ENCODE measurements around the gene PDE6A.

Gene PDE6A

GRCh38 chr5:149836451-149837139 lies 108.0 kb downstream of the PDE6A start:
- no peak for DNase-seq (ENCODE audit: low read depth)

GRCh38 chr5:149834246-149834855 lies 110.2 kb downstream of the PDE6A start:
- peak; percentile 69 for DNase-seq (ENCODE audit: low read depth)

DNA sequence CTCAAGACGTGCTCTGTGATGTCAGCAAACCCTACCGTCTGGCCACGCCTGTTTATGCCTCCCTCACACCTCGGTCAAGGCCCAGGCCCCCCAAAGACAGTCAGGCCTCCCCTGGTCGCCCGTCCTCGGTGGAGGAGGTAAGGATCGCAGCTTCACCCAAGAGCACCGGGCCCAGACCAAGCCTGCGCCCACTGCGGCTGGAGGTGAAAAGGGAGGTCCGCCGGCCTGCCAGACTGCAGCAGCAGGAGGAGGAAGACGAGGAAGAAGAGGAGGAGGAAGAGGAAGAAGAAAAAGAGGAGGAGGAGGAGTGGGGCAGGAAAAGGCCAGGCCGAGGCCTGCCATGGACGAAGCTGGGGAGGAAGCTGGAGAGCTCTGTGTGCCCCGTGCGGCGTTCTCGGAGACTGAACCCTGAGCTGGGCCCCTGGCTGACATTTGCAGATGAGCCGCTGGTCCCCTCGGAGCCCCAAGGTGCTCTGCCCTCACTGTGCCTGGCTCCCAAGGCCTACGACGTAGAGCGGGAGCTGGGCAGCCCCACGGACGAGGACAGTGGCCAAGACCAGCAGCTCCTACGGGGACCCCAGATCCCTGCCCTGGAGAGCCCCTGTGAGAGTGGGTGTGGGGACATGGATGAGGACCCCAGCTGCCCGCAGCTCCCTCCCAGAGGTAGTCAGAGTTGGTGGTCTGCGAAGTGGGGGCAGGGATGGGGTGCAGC lies 111.3 kb downstream of the PDE6A start:
- no peak for DNase-seq (ENCODE audit: low read depth)

DNA sequence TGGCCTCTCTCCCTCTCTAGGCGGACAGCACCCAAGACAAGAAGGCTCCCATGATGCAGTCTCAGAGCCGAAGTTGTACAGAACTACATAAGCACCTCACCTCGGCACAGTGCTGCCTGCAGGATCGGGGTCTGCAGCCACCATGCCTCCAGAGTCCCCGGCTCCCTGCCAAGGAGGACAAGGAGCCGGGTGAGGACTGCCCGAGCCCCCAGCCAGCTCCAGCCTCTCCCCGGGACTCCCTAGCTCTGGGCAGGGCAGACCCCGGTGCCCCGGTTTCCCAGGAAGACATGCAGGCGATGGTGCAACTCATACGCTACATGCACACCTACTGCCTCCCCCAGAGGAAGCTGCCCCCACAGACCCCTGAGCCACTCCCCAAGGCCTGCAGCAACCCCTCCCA lies 112.0 kb downstream of the PDE6A start:
- no peak for DNase-seq (ENCODE audit: low read depth)

DNA sequence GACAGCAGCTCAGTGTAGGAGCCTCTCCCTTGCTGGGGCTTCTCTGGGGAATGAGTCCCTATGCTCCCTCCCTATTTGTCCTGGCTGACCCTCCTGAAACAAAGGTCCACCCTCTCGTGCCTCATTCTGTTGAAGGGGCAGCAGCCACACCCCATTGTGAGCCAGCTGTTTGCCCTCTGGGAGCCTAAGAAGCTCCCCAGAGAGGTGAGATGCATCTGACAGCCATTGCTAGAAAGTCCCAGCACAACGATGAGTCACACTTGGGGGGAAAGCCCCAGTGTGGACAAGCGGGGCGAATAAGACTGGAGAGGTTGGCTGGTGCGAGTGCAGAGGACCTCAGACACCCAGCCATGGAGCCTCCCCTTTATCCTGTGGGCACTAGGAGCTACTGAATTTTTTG lies 113.1 kb downstream of the PDE6A start:
- DNase-seq (ENCODE audit: low read depth) = no peak

DNA sequence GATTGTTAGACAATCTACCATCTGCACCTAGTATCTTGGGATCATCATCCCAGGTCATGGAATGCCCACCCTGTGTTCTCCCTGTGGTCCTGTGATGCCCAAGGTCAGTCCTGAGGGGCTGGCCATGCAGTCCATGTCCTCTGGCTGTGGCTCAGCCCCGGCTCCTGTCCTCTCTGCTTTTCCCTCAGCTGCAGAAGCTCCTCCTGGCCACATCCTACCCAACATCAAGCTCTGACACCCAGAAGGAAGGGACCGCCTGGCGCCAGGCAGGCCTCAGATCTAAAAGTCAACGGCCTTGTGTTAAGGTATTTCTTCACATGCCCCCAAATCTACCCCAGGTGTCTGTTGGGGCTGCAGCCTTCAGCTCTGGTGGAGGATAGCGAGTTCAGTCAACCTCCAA lies 114.0 kb downstream of the PDE6A start:
- no peak for DNase-seq (ENCODE audit: low read depth)

GRCh38 chr5:149829954-149830353 lies 114.6 kb downstream of the PDE6A start:
- no peak for DNase-seq (ENCODE audit: low read depth)

GRCh38 chr5:149828161-149829011 lies 116.2 kb downstream of the PDE6A start:
- DNase-seq (ENCODE audit: low read depth) = peak; percentile 83

DNA sequence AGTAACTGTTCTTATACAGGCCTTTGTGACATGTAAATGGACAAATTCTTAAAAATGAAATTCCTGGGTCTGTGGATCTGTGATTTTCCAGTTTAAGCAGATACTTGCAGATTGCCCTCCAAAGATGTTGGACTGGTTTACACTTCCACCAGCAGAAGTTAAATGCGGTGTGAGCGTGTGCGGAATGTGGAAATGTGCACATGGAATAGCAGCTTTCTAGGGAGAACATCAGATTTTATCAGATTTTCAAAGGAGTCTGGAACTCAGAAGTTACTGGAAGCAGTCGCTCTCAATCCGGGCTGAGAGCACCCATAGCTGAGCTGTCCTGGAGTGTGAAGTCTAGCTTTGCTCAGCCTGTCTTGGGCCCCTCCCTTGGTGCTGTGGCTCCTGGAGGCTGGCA lies 117.0 kb downstream of the PDE6A start:
- no peak for DNase-seq (ENCODE audit: low read depth)

DNA sequence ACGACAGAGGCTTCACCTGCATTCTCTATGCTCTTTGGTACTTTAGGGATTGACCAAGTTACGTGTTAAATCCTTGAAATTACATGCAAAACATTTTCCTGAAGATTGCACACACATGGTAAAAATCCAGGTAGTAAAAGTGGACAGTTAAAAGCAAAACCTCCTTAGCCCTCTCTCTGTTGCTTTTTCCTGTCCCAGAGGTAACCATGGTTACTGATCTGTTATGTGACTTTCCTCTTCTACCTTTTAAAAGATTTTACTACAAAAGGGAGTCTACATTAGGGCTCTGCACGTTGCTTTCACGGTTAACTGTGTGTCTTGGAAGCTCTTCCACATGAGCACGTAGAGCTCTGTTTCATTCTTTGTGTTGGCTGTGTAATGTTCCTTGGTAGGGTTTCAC lies 117.5 kb downstream of the PDE6A start:
- DNase-seq (ENCODE audit: low read depth) = no peak

GRCh38 chr5:149826574-149826973 lies 118.0 kb downstream of the PDE6A start:
- no peak for DNase-seq (ENCODE audit: low read depth)

GRCh38 chr5:149824846-149825245 lies 119.7 kb downstream of the PDE6A start:
- DNase-seq (ENCODE audit: low read depth) = no peak

DNA sequence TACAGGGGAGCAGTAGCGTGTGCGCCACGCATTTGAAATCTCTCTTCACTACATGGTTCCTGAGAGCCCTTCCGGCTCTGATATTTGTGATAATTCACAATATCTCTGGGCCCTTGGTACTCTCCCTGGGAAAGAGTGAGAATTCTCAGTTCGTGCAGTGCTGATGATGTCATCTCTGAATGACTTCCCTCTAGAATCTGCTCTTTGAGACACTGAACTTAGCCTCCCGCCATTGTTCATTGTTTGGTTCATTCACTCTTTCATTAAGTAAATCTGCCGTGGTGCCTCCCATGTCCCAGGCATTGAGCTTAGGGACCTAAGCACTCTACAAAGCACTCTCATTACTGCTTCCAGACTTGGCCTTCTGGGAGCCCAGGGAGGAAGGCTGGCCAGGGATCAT lies 120.5 kb downstream of the PDE6A start:
- DNase-seq (ENCODE audit: low read depth) = no peak

DNA sequence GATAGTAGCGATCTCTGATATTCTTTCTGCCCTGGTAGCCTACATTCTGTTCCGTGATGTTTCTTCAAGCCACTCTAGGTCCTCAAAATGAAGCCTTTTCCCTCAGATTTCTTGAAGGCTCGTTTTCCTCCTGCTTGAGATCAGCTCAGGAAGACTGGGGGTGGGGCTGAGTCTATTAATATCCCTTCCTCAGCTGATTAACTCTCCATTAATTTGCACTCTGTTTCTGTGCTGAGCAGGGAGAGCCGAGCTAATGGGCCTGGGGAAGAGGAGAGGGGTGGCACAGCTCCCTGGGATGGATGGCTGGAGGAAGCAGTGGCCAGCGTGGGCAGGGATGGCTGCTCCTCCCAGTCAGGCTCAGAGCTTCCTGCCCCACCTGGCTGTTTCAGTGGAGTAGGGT lies 121.2 kb downstream of the PDE6A start:
- no peak for DNase-seq (ENCODE audit: low read depth)

DNA sequence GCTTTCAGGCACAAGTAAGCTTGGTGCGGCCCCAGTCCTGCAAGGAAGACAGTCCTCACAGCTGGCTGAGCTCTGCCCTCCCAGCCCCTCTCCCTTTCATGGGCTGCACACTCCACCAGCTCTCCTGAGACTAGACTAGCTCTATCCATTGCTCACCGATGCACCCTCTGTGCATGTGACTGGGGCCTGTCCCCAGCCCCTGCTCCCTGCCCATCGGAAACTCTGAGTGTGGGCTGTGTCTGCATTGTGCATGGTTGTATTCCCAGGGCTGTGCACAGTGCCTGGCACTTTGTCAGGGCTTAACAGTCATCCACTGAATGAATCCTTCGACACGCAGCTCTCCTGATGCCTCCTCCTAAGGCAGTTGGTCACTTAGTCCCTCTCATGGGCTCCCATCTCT lies 122.3 kb downstream of the PDE6A start:
- no peak for DNase-seq (ENCODE audit: low read depth)

- no peak for DNase-seq (ENCODE audit: low read depth)
These were observed 123.8 kb downstream of the PDE6A start for GRCh38 chr5:149820536-149821510.

DNA sequence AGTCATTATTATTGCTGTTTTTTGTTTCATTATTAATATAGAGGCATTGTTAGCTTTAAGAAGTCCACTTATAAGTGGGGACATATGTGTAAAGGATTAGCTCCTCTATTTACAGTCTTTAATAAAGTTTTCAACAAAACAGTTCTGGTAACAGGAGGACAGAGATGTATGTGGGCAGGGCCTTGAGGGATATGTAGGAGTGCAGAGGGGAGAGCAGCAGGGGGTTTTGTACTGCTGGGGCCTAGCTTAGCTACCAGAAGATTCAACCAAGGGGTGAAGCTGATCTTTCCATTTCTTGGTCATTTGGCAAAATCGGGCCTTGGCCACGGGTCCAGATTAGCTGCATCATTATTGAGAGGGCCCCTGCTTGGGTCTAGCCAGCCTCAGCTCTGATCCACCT lies 124.6 kb downstream of the PDE6A start:
- no peak for DNase-seq (ENCODE audit: low read depth)

DNA sequence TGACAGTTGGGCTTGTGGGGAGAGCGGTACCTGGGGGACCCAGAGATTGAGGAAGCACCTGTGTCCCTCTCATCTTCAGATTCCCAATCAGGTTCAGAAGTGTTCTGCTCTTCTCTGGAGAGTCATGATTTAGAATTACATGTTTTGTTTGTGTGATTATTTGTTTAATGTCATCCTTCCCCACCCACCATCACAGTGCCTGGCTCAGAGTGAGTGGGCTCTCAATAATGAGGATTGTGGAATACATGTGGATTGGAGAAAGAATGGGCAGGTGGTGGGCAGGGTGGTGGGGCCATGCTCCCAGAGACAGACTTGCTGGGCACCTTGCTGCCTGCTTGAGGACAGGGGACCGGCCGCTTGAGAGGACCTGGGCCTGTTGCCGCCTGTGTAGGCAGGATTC lies 126.5 kb downstream of the PDE6A start:
- no peak for DNase-seq (ENCODE audit: low read depth)

DNA sequence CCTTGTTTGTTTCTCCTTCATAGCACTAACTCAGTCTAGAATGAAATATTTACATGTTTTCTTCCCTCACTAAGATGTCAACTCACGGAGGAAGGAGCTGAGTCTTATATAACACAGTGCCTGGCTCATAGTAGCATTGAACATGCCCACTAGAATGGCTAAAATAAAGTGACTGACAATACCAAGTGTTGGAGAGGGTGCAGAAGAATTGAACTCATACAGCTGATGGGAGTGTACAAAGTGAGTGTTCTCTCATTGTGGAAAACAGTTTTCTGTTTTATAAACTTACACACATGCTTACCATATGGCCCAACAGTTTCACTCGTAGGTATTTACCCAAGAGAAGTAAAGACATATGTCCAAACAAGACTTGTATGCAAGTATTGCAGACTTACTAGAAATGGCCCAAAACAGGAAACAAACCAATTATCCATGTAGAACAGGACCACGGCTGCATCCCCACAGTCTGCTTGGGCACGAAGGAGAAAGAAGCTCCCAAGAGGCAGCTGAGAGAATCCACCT lies 127.0 kb downstream of the PDE6A start:
- no peak for DNase-seq (ENCODE audit: low read depth)

DNA sequence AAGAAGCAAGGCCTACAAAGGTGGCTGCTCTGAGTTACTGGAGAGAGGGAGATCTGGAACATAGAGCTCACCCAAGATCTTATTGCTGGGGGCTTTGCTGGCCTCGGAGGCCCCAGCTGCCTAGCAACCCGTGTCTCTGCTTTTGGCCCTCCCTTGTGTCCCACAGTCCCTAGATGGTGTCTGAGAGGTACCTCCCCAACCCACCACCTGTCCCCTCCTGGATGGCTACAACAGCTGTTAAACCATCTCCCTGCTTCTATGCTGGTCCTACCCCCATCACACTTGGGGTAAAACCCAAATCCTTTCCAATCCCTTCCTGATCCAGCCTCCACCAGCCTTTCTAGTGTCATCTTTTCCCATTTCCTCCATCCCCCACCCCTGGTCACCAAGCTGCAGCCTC lies 127.9 kb downstream of the PDE6A start:
- DNase-seq (ENCODE audit: low read depth) = no peak

DNA sequence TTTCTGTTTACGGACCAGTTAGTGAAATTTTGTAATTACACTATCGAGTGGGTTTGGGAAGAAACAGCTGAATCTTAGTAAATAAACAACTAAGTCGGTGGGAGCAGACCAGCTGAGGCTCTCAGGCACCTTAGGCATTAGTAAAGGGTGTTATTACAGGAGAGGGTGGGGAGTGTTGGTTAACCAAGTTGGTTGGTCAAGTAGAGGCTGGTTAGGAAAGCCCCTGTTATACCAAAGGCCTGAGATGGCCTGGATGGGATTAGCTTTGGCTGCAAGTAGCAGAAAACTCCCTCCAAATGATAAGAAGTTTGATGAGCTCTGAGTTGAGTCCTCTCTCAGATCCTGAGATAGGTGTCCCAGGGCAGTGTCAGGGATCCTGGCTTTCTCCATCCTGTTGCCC lies 133.1 kb downstream of the PDE6A start:
- no peak for DNase-seq (ENCODE audit: low read depth)

Measured in non-pigmented ciliary epithelial cell (primary cell).